ENCODE results near the gene SLC30A2. TPM values are rescaled to one million over a fixed set of nuclear protein-coding genes. Genes with fewer than 3 reads are reported as not detected.
A peak's percentile ranks its signal among the peaks of the same experiment; 100 is the strongest.

The SLC30A2 gene
- polyA plus RNA-seq, 3 donors, result not detected

DNA sequence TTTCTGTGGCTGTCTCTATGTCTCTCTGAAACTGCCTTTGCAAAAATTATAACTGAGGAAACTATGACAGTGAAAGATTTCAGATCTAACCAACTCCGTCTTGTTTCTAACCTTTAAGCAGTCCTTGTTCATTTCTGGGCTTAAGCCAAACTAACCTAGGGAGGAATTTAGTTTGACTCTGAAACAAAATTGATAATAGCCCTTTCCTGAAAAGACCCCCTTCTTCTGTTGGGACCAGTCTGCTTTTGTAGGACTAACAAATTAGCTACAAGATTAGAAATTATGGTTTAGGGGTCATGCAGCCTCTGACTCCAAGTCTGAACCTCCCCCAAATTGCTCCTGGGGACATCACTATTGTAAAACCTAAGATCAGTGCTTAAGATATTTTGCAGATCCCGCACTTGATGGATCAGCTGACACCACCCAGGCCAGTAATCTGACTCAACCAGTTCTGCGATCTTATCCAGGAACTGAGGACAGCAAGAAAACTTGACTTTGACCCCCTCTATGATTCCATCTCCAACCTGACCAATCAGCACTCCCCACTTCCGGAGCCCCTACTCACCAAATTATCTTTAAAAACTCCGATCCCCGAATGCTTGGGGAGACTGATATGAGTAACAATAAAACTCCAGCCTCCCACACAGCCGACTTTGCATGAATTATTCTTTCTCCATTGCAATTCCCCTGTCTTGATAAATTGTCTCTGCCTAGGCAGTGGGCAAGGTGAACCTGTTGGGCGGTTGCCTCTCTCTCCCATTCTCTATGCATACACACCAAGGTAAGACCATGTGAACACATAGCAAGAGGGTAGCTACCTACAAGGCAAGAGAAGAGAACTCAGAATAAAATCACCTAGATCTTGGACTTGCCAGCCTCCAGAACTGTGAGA, 32.6 kb upstream of the SLC30A2 start:
- intact Hi-C loops (cut with micrococcal nuclease), result loop anchor here in 1 of 2 donors (1.0 kb wide), 1 partner anchor 23 kb away; no protein-coding TSS in a partner anchor
- Histone ChIP-seq H3K4me1 (ENCODE audit: control insufficient read depth in 1 of 2, insufficient read depth in 2 of 2, low read length in 2 of 2) (no peaks in the 10 kb centered on the region), H3K79me2 (ENCODE audit: insufficient read depth, low read length) (no peaks in the 10 kb centered on the region), H3K36me3 (replicated peaks in 1 of 2; ENCODE audit: control insufficient read depth in 1 of 2, insufficient read depth in 2 of 2, low read length in 2 of 2) (no peaks in the 10 kb centered on the region), H2AFZ (ENCODE audit: insufficient read depth, low read depth, low read length, poor library complexity, severe bottlenecking) (no peak overlapping the region), H3K4me2 (replicated peaks; ENCODE audit: extremely low read depth, low read length, poor library complexity, severe bottlenecking) (no peak overlapping the region), H3K9ac (ENCODE audit: insufficient read depth, low read length, poor library complexity, severe bottlenecking) (no peak overlapping the region), H3K9me3 (replicated peaks in 1 of 2; ENCODE audit: control insufficient read depth in 1 of 2, insufficient read depth in 1 of 2, low read length in 2 of 2) (no peaks in the 10 kb centered on the region), H3K27me3 (ENCODE audit: control insufficient read depth in 2 of 2, insufficient read depth in 2 of 2, low read length in 2 of 2) (no peaks in the 10 kb centered on the region), H3K4me3 (replicated peaks in 1 of 3; ENCODE audit: low read depth in 2 of 3, low read length in 3 of 3) (no peak overlapping the region), H4K20me1 (ENCODE audit: insufficient read depth, low read length) (no peaks in the 10 kb centered on the region), H3K27ac (ENCODE audit: low read depth in 1 of 2, low read length in 2 of 2) (no peak overlapping the region)
- Mint-ChIP-seq H3K4me3 (no peak overlapping the region), H3K27me3 (ENCODE audit: low read depth in 3 of 3) (peaks cover 8 to 28% (median 18%) of the 10 kb centered on the region in 3 donors), H3K27ac (peak overlapping the region in 2 of 7 donors; percentile 3 to 12), H3K9me3 (peaks cover 0 to 3% (median 0%) of the 10 kb centered on the region in 7 donors), H3K36me3 (no peaks in the 10 kb centered on the region), H3K4me1 (peaks cover 1% of the 10 kb centered on the region)
- DNase-seq, result no peak
- 78% methylated on average over 4 of the region's 8 CpGs for WGBS (ENCODE audit: insufficient coverage)
- TF ChIP-seq, protein P1, sequence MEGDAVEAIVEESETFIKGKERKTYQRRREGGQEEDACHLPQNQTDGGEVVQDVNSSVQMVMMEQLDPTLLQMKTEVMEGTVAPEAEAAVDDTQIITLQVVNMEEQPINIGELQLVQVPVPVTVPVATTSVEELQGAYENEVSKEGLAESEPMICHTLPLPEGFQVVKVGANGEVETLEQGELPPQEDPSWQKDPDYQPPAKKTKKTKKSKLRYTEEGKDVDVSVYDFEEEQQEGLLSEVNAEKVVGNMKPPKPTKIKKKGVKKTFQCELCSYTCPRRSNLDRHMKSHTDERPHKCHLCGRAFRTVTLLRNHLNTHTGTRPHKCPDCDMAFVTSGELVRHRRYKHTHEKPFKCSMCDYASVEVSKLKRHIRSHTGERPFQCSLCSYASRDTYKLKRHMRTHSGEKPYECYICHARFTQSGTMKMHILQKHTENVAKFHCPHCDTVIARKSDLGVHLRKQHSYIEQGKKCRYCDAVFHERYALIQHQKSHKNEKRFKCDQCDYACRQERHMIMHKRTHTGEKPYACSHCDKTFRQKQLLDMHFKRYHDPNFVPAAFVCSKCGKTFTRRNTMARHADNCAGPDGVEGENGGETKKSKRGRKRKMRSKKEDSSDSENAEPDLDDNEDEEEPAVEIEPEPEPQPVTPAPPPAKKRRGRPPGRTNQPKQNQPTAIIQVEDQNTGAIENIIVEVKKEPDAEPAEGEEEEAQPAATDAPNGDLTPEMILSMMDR (IDR thresholded peaks at IDR 0.05), result no peak

DNA sequence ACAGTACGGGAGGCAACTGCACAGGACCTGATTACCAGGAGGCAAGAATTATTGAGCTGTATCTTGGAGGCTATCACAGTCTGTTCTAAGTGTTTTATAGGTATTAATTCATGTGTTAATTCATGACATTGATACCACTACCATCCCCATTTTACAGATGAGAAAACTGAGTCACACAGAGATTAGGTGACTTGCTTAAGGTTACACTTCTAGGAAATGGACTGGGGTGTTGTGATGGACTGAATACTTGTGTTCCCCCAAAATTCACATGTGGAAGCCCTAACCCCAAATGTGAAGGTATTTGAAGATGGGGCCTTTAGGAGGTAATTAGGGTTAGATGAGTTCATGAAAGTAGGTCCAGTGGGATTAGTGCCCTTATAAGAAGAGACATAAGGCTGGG, 31.6 kb upstream of the SLC30A2 start:
- Histone ChIP-seq H3K9ac (ENCODE audit: insufficient read depth, low read length, poor library complexity, severe bottlenecking) (no peak overlapping the region), H3K27me3 (ENCODE audit: control insufficient read depth in 2 of 2, insufficient read depth in 2 of 2, low read length in 2 of 2) (no peaks in the 10 kb centered on the region), H3K4me3 (replicated peaks in 1 of 3; ENCODE audit: low read depth in 2 of 3, low read length in 3 of 3) (no peak overlapping the region), H3K36me3 (replicated peaks in 1 of 2; ENCODE audit: control insufficient read depth in 1 of 2, insufficient read depth in 2 of 2, low read length in 2 of 2) (no peaks in the 10 kb centered on the region), H3K9me3 (replicated peaks in 1 of 2; ENCODE audit: control insufficient read depth in 1 of 2, insufficient read depth in 1 of 2, low read length in 2 of 2) (no peaks in the 10 kb centered on the region), H3K27ac (ENCODE audit: low read depth in 1 of 2, low read length in 2 of 2) (no peak overlapping the region), H2AFZ (ENCODE audit: insufficient read depth, low read depth, low read length, poor library complexity, severe bottlenecking) (no peak overlapping the region), H3K4me1 (ENCODE audit: control insufficient read depth in 1 of 2, insufficient read depth in 2 of 2, low read length in 2 of 2) (no peaks in the 10 kb centered on the region), H3K4me2 (replicated peaks; ENCODE audit: extremely low read depth, low read length, poor library complexity, severe bottlenecking) (no peak overlapping the region), H4K20me1 (ENCODE audit: insufficient read depth, low read length) (no peaks in the 10 kb centered on the region), H3K79me2 (ENCODE audit: insufficient read depth, low read length) (no peaks in the 10 kb centered on the region)
- intact Hi-C loops (cut with micrococcal nuclease), result no loop called here
- no CpG with 5 or more reads among the region's 1 CpG for WGBS (ENCODE audit: insufficient coverage)
- H3K4me1 Mint-ChIP-seq, result peaks cover 1% of the 10 kb centered on the region
- H3K4me3 Mint-ChIP-seq, result no peak overlapping the region
- H3K36me3 Mint-ChIP-seq, result no peaks in the 10 kb centered on the region
- no peak overlapping the region for H3K27ac Mint-ChIP-seq
- H3K27me3 Mint-ChIP-seq (ENCODE audit: low read depth in 3 of 3), result peaks cover 11 to 33% (median 15%) of the 10 kb centered on the region in 3 donors
- TF ChIP-seq, protein P1 (IDR thresholded peaks at IDR 0.05), result no peak
- DNase-seq, result no peak
- H3K9me3 Mint-ChIP-seq, result peaks cover 0 to 3% (median 0%) of the 10 kb centered on the region in 7 donors

Measured in CD14-positive monocyte (primary cell).